IPS-15b (cell line): Measurements from ENCODE around the gene IL1RN.

Experiments
- H3K27me3 ChIP-seq: one replicate; pipeline ENCODE4 v1.6.1; 2013; ENCODE audit warnings: low read length; ENCODE audit not compliant: control insufficient read depth, insufficient read depth
- H3K36me3 ChIP-seq: one replicate; pipeline ENCODE4 v1.6.1; 2013; ENCODE audit warnings: low read length; ENCODE audit not compliant: control insufficient read depth, insufficient read depth
- H3K4me1 ChIP-seq: one replicate; pipeline ENCODE4 v1.6.1; 2013; ENCODE audit warnings: mild to moderate bottlenecking, low read length; ENCODE audit not compliant: control insufficient read depth, insufficient read depth
- H3K4me3 ChIP-seq: one replicate; pipeline ENCODE4 v1.5.1; 2013; ENCODE audit warnings: low read depth, low read length
- H3K9ac ChIP-seq: one replicate; pipeline ENCODE4 v1.6.1; 2013; ENCODE audit warnings: low read depth, mild to moderate bottlenecking, low read length
- H3K9me3 ChIP-seq: one replicate; pipeline ENCODE4 v1.6.1; 2013; ENCODE audit warnings: mild to moderate bottlenecking, low read length; ENCODE audit not compliant: control insufficient read depth, insufficient read depth

IL1RN gene

DNA sequence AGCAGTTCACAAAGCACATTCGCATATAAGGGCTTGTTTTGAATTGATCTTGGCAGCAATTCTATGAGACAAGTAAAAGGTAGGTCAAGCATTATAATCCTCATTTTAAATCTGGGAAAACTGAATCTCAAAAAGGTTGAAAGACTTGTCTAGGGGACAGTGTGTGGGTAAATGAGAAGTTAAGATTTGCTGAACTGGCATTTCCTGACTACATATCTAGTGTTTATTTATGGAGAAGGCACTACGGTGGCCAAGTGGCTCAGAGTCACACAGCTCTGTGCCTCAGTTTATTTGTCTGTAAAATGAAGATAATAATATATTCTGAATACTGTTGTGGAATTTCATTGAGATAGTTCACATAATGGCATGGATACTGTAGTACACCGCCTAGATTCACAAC is 16.3 kb upstream of the IL1RN start:
- no peaks in the 10 kb centered on the region for H3K27me3 ChIP-seq
- H3K9me3 ChIP-seq, result no peaks in the 10 kb centered on the region
- peaks cover 6% of the 10 kb centered on the region for H3K4me1 ChIP-seq
- H3K9ac ChIP-seq, result no peak overlapping the region
- H3K36me3 ChIP-seq, result no peaks in the 10 kb centered on the region
- no peak overlapping the region for H3K4me3 ChIP-seq

DNA sequence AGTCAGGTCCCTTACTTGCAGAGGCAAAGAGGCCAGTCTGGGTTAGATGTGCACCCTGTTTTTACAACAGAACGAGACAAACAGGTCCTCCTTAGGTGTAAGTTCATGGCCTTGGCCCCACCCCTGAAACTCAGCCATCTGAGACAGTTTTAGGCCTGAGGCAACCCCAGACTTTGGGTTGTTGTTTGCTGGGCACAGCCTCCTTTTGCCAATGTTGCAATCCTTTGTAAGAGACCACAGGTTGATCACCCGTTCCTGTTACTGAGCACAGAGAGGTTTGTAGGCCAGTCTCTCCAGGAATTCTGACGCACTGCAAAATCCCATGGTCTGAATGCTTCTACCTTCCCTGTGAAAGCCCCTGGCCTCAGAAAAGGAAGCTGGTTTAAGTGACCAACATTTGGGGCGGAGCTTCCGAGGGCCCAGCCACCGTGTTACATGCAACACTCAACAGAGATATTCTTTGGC is 15.5 kb upstream of the IL1RN start:
- no peak overlapping the region for H3K9ac ChIP-seq
- H3K36me3 ChIP-seq, result no peaks in the 10 kb centered on the region
- H3K27me3 ChIP-seq, result no peaks in the 10 kb centered on the region
- no peak overlapping the region for H3K4me3 ChIP-seq
- H3K4me1 ChIP-seq, result peaks cover 6% of the 10 kb centered on the region
- no peaks in the 10 kb centered on the region for H3K9me3 ChIP-seq

DNA sequence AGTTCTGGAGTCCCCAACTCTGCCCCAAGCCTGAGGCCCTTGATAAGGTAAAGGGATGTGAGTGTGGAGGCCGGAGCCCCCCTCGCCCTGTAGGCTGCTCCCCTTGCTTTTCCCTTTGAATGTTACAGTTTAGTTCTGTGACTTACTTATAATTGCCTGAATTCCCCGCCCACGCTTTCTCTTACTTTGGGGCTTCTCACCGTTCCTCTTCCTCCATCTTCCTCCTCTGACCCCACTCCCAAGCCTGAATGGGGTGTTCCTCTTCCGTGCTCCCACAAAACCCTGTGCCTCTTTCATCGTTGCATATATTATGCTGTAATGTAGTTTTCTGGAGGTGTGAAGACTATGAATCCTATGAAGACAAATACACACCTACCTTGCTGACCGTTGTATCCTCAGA is 15.0 kb upstream of the IL1RN start:
- H3K36me3 ChIP-seq, result no peaks in the 10 kb centered on the region

DNA sequence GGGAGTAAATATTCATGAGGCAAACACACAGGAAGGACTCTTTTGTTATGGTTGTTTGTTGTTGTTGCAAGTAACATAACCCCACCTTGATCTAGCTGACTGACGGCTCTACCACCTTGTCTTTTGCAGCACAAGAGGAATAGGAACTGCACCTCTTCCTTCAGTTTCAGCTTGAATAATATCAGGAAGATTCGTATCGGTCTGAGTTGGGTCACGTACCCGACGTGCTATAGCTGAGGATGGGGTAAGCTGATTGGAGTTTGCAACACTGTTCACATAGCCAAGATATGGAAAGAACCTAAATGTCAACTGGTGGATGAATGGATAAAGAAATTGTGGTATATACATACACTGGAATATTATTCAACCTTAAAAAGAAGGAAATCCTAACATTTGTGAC is 14.5 kb upstream of the IL1RN start:
- no peaks in the 10 kb centered on the region for H3K9me3 ChIP-seq
- no peaks in the 10 kb centered on the region for H3K27me3 ChIP-seq
- H3K4me1 ChIP-seq, result peaks cover 6% of the 10 kb centered on the region

More for the DNA sequence above, 15.0 kb upstream of the IL1RN start:
- H3K9ac ChIP-seq, result no peak overlapping the region
- H3K9me3 ChIP-seq, result no peaks in the 10 kb centered on the region
- no peaks in the 10 kb centered on the region for H3K27me3 ChIP-seq
- no peak overlapping the region for H3K4me3 ChIP-seq
- peaks cover 6% of the 10 kb centered on the region for H3K4me1 ChIP-seq

DNA sequence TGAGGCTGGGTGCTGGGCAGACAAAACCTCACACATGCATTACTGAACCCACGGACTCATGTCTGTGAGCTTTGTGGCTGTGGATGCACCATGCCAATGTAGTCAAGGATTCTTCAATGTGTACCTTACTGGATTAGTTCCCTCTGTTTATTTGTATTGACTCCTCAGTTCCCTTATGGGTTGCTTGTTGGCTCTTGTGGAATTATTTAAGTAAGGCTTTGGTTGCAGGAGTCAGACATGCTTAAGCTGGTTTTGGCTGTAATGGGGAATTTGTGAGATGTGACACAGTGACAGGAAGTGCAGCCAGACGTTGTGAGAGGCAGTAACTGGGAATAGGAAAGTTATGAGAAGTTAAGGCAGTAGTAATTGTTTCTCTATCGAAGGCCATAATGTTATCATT is 13.6 kb upstream of the IL1RN start:
- H3K4me1 ChIP-seq, result peaks cover 6% of the 10 kb centered on the region
- no peak overlapping the region for H3K9ac ChIP-seq

More for the DNA sequence above, 14.5 kb upstream of the IL1RN start:
- H3K4me3 ChIP-seq, result no peak overlapping the region
- H3K9ac ChIP-seq, result no peak overlapping the region
- H3K36me3 ChIP-seq, result no peaks in the 10 kb centered on the region

DNA sequence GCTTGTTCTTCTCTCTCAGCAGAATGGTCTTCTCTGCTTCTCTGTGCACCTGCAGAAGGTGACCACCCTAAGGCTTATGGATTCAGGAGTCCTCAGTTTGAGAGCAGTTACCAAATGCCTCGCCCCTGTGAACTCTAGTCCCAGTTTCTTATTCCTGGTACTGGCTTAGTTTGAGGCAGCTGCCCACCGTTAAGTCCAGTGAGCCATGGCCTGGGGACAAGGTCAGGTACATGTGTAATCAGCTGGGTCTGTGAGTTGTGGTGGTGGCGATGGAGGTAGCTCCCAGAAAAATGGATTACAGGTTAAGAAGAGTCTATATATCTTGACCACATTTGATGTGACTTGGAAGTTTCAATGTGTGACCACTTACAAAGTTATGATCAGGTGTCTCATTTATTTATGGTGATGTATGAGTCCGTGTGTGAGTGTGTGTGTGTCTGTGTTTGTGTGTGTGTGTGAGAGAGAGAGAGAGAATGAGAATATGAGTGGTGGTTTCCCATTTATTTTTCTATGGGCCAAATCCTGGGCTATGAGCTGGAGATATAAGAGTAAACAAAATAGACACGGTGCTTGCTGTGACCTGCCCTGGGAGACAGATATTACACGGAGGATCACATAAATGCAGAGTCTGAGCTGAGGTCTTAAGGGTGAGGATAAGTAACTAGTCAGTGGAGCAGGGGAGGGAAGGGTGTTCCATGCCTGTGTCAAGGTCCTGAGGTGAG is 13.0 kb upstream of the IL1RN start:
- Histone ChIP-seq H3K4me1 (peaks cover 6% of the 10 kb centered on the region), H3K9ac (no peak overlapping the region), H3K27me3 (no peaks in the 10 kb centered on the region), H3K36me3 (no peaks in the 10 kb centered on the region), H3K4me3 (no peak overlapping the region), H3K9me3 (no peaks in the 10 kb centered on the region)

More for the DNA sequence above, 13.6 kb upstream of the IL1RN start:
- H3K4me3 ChIP-seq, result no peak overlapping the region
- H3K27me3 ChIP-seq, result no peaks in the 10 kb centered on the region
- H3K9me3 ChIP-seq, result no peaks in the 10 kb centered on the region
- H3K36me3 ChIP-seq, result no peaks in the 10 kb centered on the region

DNA sequence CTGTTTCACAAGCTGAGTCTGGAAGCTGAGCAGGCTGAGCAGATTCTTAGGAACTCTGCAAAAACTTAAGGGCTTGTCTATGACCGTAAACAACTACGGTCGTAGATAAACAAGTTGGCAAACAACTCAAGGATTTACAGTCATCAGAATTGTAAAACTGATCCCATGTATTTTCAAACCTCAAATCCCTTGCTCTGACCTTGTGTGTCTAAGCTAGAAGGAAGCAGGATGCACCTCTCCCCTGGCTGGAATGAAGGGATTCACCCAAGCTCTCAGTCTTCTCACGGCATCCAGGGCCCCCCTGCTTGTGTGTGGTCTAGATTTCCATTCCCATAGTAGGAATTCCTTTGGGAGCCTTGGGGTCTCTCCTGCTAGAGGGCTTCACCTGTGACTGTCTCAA is 12.4 kb upstream of the IL1RN start:
- Histone ChIP-seq H3K4me1 (peaks cover 6% of the 10 kb centered on the region), H3K36me3 (no peaks in the 10 kb centered on the region), H3K9me3 (no peaks in the 10 kb centered on the region), H3K9ac (no peak overlapping the region), H3K27me3 (no peaks in the 10 kb centered on the region), H3K4me3 (no peak overlapping the region)

DNA sequence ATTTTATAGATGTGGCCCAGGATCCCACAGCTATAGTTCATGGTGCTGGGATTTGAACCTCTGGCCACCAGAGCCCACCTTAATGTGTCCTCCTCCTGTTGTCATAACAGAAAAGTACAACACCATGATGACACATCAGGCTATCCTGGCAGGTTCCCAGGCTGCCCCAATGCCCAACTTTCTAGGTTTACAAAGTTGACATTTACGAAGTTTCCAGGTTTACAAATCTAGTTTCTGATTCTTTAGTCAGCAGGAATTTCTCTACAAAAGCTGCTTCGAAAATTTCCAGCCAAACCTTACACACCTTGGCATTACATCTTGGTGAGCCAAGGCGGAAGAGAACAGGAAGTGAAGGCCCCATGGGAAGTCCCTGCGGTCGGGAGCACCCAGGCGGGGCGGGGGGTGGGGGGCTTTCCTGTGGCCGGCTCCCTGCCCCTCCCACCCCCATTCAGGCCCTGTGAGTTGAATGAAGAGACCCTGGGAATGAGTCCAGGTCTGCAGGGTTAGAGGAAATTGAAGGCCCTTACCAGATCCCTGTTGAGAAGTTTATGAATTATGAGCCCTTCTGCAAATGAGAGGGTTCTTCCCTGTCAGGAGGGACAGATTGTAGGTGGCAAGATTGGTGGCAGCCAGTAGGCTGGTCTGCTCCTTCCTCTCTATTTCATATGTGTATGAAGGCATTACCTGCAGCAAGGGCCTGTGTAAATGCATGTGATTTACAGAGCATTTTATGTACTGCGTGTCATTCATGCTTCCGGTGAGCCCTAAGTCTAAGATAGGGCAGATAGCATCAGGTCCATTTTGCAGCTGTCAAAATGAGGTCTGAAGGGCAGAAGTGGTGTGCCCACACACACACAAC is 11.1 kb upstream of the IL1RN start:
- Histone ChIP-seq H3K9ac (no peak overlapping the region), H3K9me3 (no peaks in the 10 kb centered on the region), H3K27me3 (peaks cover 2% of the 10 kb centered on the region), H3K36me3 (no peaks in the 10 kb centered on the region), H3K4me3 (no peak overlapping the region), H3K4me1 (peaks cover 6% of the 10 kb centered on the region)

DNA sequence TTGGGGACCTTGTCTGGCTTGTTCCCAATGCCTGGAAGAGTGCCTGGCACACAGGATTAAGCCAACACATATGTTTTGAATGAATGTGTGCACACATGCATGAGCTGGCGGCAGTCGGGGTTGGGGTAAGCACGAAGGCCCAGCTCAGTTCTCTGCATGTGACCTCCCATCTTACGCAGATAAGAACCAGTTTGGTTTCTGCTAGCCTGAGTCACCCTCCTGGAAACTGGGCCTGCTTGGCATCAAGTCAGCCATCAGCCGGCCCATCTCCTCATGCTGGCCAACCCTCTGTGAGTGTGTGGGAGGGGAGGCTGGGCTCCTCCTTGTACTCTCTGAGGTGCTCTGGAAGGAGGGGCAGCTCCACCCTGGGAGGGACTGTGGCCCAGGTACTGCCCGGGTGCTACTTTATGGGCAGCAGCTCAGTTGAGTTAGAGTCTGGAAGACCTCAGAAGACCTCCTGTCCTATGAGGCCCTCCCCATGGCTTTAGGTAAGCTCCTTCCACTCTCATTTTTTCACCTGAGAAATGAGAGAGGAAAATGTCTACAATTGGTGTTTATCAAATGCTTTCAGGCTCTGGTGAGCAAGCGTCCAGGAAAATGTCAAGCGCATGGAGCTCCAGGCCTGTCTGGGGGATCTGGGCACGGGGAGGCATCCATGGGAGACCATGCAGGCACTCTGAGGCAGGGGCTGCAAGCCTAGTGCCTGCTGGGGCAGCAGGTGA is 9.7 kb upstream of the IL1RN start:
- Histone ChIP-seq H3K9me3 (no peaks in the 10 kb centered on the region), H3K4me3 (no peak overlapping the region), H3K27me3 (peaks cover 2% of the 10 kb centered on the region), H3K9ac (no peak overlapping the region), H3K4me1 (peaks cover 3% of the 10 kb centered on the region), H3K36me3 (no peaks in the 10 kb centered on the region)

DNA sequence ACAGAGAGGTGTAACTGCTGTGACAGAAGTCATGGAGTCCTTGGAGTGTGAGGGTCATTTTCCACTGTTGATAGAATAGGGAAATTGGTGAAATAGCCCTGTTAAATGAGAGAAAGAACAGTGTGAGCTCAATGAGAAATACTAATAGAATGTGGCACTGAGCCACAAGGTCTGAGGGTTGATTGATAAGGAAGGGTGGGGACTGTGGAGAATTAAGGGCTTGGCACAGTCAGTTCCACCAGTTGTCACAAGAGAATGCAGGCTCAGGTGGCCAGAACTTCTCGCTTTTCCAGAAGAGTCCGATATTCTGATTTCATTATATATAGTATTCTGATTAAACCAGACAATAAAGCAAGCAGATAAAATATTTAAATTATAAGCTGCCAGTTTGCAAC is 9.1 kb upstream of the IL1RN start:
- Histone ChIP-seq H3K9me3 (no peaks in the 10 kb centered on the region), H3K27me3 (peaks cover 2% of the 10 kb centered on the region), H3K4me1 (no peaks in the 10 kb centered on the region), H3K36me3 (no peaks in the 10 kb centered on the region), H3K4me3 (no peak overlapping the region), H3K9ac (no peak overlapping the region)

DNA sequence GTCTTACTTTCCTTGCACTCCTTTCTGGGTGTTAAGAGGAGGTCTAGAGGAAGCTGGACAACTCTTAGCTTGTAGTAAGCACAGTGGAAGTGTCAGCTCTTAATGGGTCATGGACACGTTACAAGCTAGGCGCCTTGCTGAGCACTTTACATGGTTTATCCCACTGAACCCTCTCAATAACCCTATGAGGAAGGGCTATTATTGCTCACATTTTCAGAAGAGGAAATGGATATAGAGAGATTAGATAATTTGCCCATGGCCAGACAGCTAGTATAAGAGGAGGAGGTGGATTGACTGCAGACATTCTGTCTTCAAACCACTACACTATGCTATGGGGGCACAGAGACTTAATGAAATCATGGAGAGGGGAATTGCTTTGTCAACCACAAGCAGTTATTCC is 8.3 kb upstream of the IL1RN start:
- peaks cover 2% of the 10 kb centered on the region for H3K27me3 ChIP-seq
- no peak overlapping the region for H3K9ac ChIP-seq
- H3K9me3 ChIP-seq, result no peaks in the 10 kb centered on the region

More for the DNA sequence above, 8.3 kb upstream of the IL1RN start:
- H3K4me3 ChIP-seq, result no peak overlapping the region
- no peaks in the 10 kb centered on the region for H3K36me3 ChIP-seq
- no peaks in the 10 kb centered on the region for H3K4me1 ChIP-seq
